GM23338 (cell line): Measurements from ENCODE around the gene PCBP4. TPM values are rescaled to one million over a fixed set of nuclear protein-coding genes. Genes with fewer than 3 reads are reported as not detected.
A peak's percentile ranks its signal among the peaks of the same experiment; 100 is the strongest.

ENCODE experiments used
- ATAC-seq: fragments of 200-7000 bp; cut with Tn5 transposase; 3 replicates; pipeline ENCODE4 v1.9.1; 2020
- DNase-seq: peaks from one replicate; pipeline ENCODE4 v3.0.0-alpha.2; 2015; ENCODE audit warnings: low spot score
- H2AFZ ChIP-seq: fragments of 200-600 bp; sonication (generic); 2 replicates; pipeline ENCODE4 v1.8.0; 2016; ENCODE audit warnings: antibody characterized with exemption, mild to moderate bottlenecking, moderate library complexity
- H3F3A ChIP-seq: fragments of 200-600 bp; sonication (generic); replicated peaks from 2 replicates; pipeline ENCODE4 v1.8.0; 2017; ENCODE audit warnings: antibody characterized with exemption, mixed run types, low read depth
- H3K27ac ChIP-seq: fragments of 200-600 bp; sonication (generic); 2 replicates; pipeline ENCODE4 v1.6.1; 2016; ENCODE audit warnings: low read depth
- H3K27me3 ChIP-seq: fragments of 200-600 bp; sonication (generic); 2 replicates; pipeline ENCODE4 v1.8.0; 2016; ENCODE audit warnings: mild to moderate bottlenecking, mixed run types, moderate library complexity; ENCODE audit not compliant: insufficient read depth
- H3K36me3 ChIP-seq: fragments of 200-600 bp; sonication (generic); 2 replicates; pipeline ENCODE4 v1.8.0; 2016; ENCODE audit warnings: mild to moderate bottlenecking; ENCODE audit not compliant: insufficient read depth
- H3K4me1 ChIP-seq: fragments of 200-600 bp; sonication (generic); 2 replicates; pipeline ENCODE4 v1.8.0; 2016; ENCODE audit warnings: mild to moderate bottlenecking, moderate library complexity; ENCODE audit not compliant: insufficient read depth
- H3K4me2 ChIP-seq: fragments of 200-600 bp; sonication (generic); 2 replicates; pipeline ENCODE4 v1.7.1; 2017; ENCODE audit warnings: mixed run types
- H3K4me3 ChIP-seq: fragments of 200-600 bp; sonication (generic); 2 replicates; pipeline ENCODE4 v1.6.1; 2016; ENCODE audit warnings: mixed run types
- H3K79me2 ChIP-seq: fragments of 200-600 bp; sonication (generic); replicated peaks from 2 replicates; pipeline ENCODE4 v1.8.0; 2017; ENCODE audit warnings: mild to moderate bottlenecking; ENCODE audit not compliant: insufficient read depth
- H3K9me2 ChIP-seq: fragments of 200-600 bp; sonication (generic); 2 replicates; pipeline ENCODE4 v1.8.0; 2017; ENCODE audit not compliant: insufficient read depth
- H4K20me1 ChIP-seq: fragments of 200-600 bp; sonication (generic); replicated peaks from 2 replicates; pipeline ENCODE4 v1.8.0; 2017; ENCODE audit warnings: mild to moderate bottlenecking; ENCODE audit not compliant: insufficient read depth
- H3K27ac Mint-ChIP-seq: 2 replicates; pipeline ENCODE4 v1.8.0; 2020; ENCODE audit warnings: inconsistent platforms, mild to moderate bottlenecking, moderate library complexity, mixed read lengths
- H3K27me3 Mint-ChIP-seq: 3 replicates; pipeline ENCODE4 v1.8.0; 2022; ENCODE audit warnings: low read depth, mild to moderate bottlenecking, moderate library complexity, mixed read lengths, inconsistent platforms; ENCODE audit not compliant: insufficient read depth, poor library complexity
- H3K36me3 Mint-ChIP-seq: 3 replicates; pipeline ENCODE4 v1.8.0; 2021; ENCODE audit warnings: low read depth, mild to moderate bottlenecking, inconsistent platforms, moderate library complexity, mixed read lengths
- H3K4me1 Mint-ChIP-seq: 3 replicates; pipeline ENCODE4 v1.8.0; 2020; ENCODE audit warnings: mild to moderate bottlenecking, inconsistent platforms, mixed read lengths
- H3K4me3 Mint-ChIP-seq: 3 replicates; pipeline ENCODE4 v1.8.0; 2021; ENCODE audit warnings: moderate library complexity, mild to moderate bottlenecking, inconsistent platforms, mixed read lengths
- H3K9me3 Mint-ChIP-seq: 3 replicates; pipeline ENCODE4 v1.8.0; 2020; ENCODE audit warnings: moderate library complexity, mild to moderate bottlenecking, inconsistent platforms, mixed read lengths
- CREB1 ChIP-seq: fragments of 250-450 bp; sonication (Bioruptor Pico); IDR thresholded peaks from 2 replicates; pipeline ENCODE4 v1.5.0; 2020; ENCODE audit warnings: low read depth, mild to moderate bottlenecking, moderate library complexity
- CTCF ChIP-seq, 2 experiments: fragments of 200-600 bp in 1 of 2; sonication (generic) in 1 of 2; conservative IDR thresholded peaks; 2 replicates each; pipeline versions ENCODE4 v1.5.1 to v1.6.1; 2016 to 2017; ENCODE audit warnings: antibody characterized with exemption in 2 of 2, low read depth in 2 of 2, mild to moderate bottlenecking in 2 of 2, moderate library complexity in 1 of 2
- ETS1 ChIP-seq: IDR thresholded peaks from 2 replicates; pipeline ENCODE4 v1.6.1; 2016; ENCODE audit warnings: antibody characterized with exemption
- EZH2 ChIP-seq: fragments of 200-600 bp; sonication (generic); IDR thresholded peaks from one replicate; pipeline ENCODE4 v1.8.0; 2017; ENCODE audit warnings: antibody characterized with exemption, mild to moderate bottlenecking, low read depth; ENCODE audit not compliant: unreplicated experiment
- JUNB ChIP-seq: IDR thresholded peaks from one replicate; pipeline ENCODE4 v1.6.1; 2016; ENCODE audit warnings: antibody characterized with exemption; ENCODE audit not compliant: unreplicated experiment
- NANOG ChIP-seq: IDR thresholded peaks from 2 replicates; pipeline ENCODE4 v1.6.1; 2016; ENCODE audit warnings: antibody characterized with exemption, borderline replicate concordance
- POLR2AphosphoS5 ChIP-seq: IDR thresholded peaks from 2 replicates; pipeline ENCODE4 v1.6.1; 2016; ENCODE audit warnings: antibody characterized with exemption, low read depth
- ZNF114 ChIP-seq: fragments of 250-450 bp; sonication (Bioruptor Pico); IDR thresholded peaks from 2 replicates; pipeline ENCODE4 v1.5.0; 2020; ENCODE audit warnings: mild to moderate bottlenecking, moderate library complexity
- ZNF462 ChIP-seq: fragments of 250-450 bp; sonication (Bioruptor Pico); IDR thresholded peaks from 2 replicates; pipeline ENCODE4 v1.5.0; 2020; ENCODE audit warnings: mild to moderate bottlenecking, moderate library complexity
- polyA plus RNA-seq: library from polyadenylated mRNA; unstranded; fragments of >200 nt; fragmentation: Nextera tagmentation; extraction: Ambion mirVana; gene quantifications from 2 replicates; pipeline ENCODE4 v1.2.1, GENCODE V29; 2016
- total RNA-seq: library from RNA; depleted of rRNA; stranded (reverse); fragments of >200 nt; shearing (Covaris generic); gene quantifications from 2 replicates; pipeline ENCODE4 v1.2.3, GENCODE V29; 2014

Gene PCBP4
- total and polyA plus RNA-seq, 2 experiments from 2014 or later: 11.8 to 37.6 TPM

GRCh38 chr3:52006820-52007133 lies 39.5 kb upstream of the PCBP4 start:
- Mint-ChIP-seq H3K27ac (no peak overlapping the region), H3K4me1 (peaks cover 56% of the 10 kb centered on the region), H3K27me3 (peaks cover 20% of the 10 kb centered on the region), H3K4me3 (no peak overlapping the region; the same call in 2 of the 3 replicates), H3K9me3 (no peaks in the 10 kb centered on the region), H3K36me3 (no peaks in the 10 kb centered on the region; the same call in 2 of the 3 replicates)
- Histone ChIP-seq H2AFZ (no peak overlapping the region), H3F3A (no peaks in the 10 kb centered on the region; the same call in 1 of the 2 replicates), H3K4me2 (no peak overlapping the region), H3K79me2 (no peaks in the 10 kb centered on the region), H3K27ac (no peak overlapping the region), H4K20me1 (no peaks in the 10 kb centered on the region), H3K4me1 (peaks cover 28% of the 10 kb centered on the region; the same call in 1 of the 2 replicates), H3K27me3 (no peaks in the 10 kb centered on the region), H3K9me2 (no peaks in the 10 kb centered on the region), H3K4me3 (no peak overlapping the region), H3K36me3 (no peaks in the 10 kb centered on the region)
- DNase-seq (no peak), ATAC-seq (no peak)
- TF ChIP-seq ETS1: no peak

- H3K79me2 ChIP-seq: no peaks in the 10 kb centered on the region
- Mint-ChIP-seq H3K4me1 (peaks cover 58% of the 10 kb centered on the region), H3K4me3 (peak overlapping the region; percentile 59), H3K27ac (no peak overlapping the region), H3K36me3 (no peaks in the 10 kb centered on the region; the same call in 2 of the 3 replicates), H3K9me3 (no peaks in the 10 kb centered on the region), H3K27me3 (peaks cover 23% of the 10 kb centered on the region)
- ATAC-seq (peak; percentile 3), DNase-seq (no peak)
- H3K27ac ChIP-seq: no peak overlapping the region
- H3F3A ChIP-seq: no peaks in the 10 kb centered on the region; the same call in 1 of the 2 replicates
- no peaks in the 10 kb centered on the region for H3K27me3 ChIP-seq
- peak overlapping the region; percentile 73 for H3K4me2 ChIP-seq
- peak overlapping the region; percentile 47 for H3K4me3 ChIP-seq
- peak overlapping the region; percentile 91 for H2AFZ ChIP-seq
- peaks cover 30% of the 10 kb centered on the region; the same call in 1 of the 2 replicates for H3K4me1 ChIP-seq
- no peaks in the 10 kb centered on the region for H3K36me3 ChIP-seq
- H3K9me2 ChIP-seq: no peaks in the 10 kb centered on the region
- no peaks in the 10 kb centered on the region for H4K20me1 ChIP-seq
- TF ChIP-seq CREB1 (CRISPR knock-in tag) (no peak), CTCF (conservative IDR thresholded peaks at IDR 0.05; ENCODE audit: low read depth in 2 of 2) (no peak), EZH2 (no peak), ZNF114 (CRISPR knock-in tag) (no peak), JUNB (no peak), NANOG (no peak), POLR2AphosphoS5 (no peak), ETS1 (no peak), ZNF462 (CRISPR knock-in tag) (no peak)
These were observed 39.0 kb upstream of the PCBP4 start for GRCh38 chr3:52006017-52006819.
